Limb (tissue), 2 donors: ENCODE data around the gene TTLL13.
"Not testable (repeated sequence)": the region's sequence is repeated elsewhere in the genome, so short reads cannot be mapped to it uniquely, and the experiment has no call there.

Experiments used
- DNase-seq, 2 donors: peaks; one replicate each; pipeline ENCODE4 v3.0.0-alpha.2; 2016; ENCODE audit errors: extremely low spot score in 2 of 2

The TTLL13 gene

DNA sequence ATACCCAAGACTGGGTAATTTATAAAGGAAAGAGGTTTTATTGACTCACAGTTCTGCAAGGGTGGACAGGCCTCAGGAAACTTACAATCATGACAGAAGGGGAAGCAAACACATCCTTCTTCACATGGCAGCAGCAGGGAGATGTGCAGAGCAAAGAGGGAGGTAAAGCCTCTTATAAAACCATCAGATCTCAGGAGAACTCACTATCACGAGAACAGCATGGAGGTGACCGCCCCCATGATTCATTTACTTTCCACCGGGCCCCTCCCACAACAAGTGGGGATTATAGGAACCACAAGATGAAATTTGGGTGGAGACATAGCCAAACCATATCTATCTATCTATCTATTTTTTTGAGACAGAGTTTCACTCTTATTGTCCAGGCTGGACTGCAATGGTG, 10.0 kb upstream of the TTLL13 start:
- no peak for DNase-seq

DNA sequence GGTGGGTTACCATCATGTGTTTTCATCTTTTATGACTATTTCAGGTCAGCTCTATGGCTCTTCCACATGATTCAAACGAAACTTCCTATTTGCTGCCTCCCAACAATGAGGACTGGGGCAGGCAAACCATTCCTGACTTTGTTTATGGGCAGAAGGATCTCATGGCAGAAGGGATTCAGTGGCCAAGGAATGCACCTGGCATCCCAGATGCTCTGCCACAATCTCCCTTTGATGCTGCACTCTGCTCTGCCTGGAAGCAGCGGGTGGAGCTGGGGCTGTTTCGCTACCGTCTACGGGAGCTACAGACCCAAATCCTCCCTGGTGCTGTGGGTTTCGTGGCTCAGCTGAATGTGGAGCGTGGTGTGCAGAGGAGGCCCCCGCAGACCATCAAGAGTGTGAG, 8.5 kb upstream of the TTLL13 start:
- no peak for DNase-seq

DNA sequence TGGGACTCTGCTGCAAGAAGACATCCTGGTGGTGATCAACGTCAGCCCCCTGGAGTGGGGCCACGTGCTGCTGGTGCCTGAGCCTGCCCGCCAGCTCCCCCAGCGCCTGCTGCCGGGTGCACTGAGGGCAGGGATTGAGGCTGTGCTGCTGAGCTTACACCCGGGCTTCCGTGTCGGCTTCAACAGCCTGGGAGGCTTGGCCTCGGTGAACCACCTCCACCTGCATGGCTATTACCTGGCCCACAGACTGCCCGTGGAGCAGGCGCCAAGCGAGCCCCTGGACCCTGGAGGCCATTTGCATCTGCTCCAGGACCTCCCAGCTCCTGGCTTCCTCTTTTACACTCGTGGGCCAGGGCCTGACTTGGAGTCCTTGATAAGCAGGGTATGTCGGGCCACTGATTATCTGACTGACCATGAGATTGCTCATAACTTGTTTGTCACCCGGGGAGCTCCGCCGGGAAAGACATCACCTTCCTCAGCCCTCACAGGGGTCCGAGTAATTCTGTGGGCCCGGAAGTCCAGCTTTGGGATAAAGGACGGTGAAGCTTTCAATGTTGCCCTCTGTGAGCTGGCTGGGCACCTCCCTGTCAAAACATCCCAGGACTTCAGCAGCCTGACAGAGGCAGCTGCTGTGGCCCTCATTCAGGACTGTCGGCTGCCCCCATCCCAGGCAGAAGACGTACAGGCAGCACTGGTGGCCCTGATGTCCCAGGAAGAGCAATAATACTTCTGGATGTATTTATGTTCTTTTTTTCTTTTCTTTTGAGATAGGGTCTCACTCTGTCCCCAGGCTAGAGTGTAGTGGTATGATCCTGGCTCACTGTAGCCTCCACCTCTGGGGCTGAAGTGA, 7.8 kb upstream of the TTLL13 start:
- no peak for DNase-seq

DNA sequence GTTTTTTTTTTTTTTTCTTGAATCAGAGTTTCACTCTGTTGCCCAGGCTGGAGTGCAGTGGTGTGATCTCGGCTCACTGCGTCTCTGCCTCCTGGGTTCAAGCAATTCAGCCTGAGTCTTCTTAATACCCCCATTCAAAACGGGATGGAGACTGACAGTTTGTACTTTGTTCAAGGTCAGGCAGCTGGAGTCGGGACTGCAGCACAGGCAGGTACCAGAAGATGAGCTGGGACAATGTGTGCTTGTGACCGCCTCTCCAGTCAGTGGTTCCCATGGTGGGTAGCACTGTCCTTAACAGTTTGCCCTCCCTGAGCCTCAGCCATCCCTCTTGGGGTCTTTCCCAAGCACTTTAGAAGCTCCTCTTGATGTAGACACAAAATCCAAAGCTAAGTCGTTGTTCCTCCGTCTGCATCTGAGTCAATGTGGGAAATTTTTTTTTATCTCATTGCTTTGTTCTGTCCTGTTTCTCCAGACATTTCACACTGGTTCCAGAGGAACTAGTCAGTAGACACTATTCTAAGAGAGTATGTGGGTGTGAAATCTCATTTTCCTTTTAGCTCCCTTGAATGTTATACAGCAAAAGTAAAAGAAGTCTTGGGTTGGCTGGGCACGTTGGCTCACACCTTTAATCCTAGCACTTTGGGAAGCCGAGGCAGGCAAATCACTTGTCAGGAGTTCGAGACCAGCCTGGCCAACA, 5.3 kb upstream of the TTLL13 start:
- no peak for DNase-seq

DNA sequence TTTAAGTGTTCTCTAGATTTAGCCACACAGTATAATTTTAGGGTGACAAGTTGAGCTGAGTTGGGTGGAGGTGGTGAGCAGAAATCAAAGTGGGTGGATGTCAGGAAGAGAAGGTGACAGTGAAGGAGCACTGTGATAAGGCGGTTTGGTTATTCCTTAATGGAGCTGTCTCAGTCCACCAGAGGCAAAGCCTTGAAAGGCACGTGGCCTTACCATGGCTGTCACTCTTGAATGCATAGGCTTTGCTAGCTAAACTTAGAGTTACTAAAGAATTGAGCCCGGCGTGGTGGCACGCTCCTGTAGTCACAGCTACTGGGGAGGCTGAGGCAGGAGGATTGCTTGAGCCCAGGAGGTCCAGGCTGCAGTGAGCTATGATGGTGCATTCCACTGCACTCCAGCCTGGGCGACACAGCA, 560 bp upstream of the TTLL13 start:
- DNase-seq, result no peak

DNA sequence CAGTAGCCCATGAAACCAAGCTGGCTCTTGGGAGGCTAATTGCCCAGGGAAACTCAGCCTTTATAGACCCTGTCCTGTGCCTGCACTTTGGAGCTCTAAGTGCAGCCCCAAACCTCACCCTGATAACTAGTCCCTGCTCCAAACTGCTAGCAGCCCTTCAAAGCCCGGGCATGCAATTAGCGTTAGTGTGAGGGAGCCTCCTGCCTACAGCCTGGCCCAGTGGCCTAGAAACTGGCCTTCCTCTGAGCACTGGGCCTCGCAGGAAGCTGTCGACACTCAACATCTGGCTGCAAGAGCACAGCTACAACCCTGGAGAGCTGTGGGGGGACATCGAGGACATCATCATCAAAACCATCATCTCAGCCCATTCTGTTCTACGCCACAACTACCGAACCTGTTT, 8.4 kb downstream of the TTLL13 start:
- no peak for DNase-seq

DNA sequence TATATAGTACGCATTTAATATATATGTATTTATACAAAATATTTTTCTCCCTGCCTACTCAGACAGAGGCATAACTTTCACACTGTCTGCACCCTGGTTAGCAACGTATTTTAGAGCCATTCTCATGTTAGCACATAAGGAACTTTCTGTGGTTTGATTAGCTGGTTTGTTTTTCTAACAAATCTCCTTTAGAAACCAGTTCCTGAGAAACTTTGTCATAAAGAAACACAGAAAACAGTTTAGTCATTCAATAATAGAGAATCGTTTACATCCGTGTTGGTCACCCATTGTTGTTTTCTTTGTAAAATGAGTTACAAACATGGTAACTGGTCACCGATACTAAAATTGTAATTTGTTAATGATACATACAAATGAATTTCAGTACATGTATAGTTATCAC, 10.2 kb downstream of the TTLL13 start:
- no peak for DNase-seq

DNA sequence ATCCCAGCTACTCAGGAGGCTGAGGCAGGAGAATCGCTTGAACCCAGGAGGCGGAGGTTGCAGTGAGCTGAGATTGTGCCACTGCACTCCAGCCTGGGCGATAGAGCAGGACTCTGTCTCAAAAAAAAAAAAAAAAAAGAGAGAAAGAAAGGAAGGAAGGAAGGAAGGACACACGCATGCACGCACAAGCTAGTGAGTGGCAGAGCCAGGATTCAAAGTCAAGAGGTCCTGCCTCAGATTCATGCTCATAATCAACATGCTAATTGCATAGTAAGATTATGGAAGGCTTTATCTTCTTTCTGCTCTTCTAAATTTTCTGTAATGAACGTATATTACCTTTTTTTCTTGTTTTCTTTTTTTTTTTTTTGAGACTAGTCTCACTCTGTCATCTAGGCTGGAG, 11.4 kb downstream of the TTLL13 start:
- DNase-seq, result not testable (repeated sequence)

DNA sequence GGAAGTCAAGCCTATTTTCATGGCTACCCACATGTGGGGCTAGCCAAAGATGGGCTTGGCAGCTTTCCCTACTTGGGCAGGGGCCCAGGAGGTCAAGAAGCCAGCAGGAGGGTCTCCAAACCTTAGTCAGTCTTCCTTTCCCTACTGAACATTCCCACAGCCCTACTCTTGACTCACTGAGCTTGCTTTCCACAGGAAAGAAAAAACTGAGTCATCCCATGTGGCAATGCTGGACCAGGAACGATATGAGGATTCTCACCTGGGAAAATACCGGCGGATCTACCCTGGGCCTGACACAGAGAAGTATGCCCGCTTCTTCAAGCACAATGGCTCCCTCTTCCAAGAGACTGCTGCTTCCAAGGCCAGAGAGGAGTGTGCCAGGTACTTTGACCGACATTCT, 12.5 kb downstream of the TTLL13 start:
- no peak for DNase-seq

DNA sequence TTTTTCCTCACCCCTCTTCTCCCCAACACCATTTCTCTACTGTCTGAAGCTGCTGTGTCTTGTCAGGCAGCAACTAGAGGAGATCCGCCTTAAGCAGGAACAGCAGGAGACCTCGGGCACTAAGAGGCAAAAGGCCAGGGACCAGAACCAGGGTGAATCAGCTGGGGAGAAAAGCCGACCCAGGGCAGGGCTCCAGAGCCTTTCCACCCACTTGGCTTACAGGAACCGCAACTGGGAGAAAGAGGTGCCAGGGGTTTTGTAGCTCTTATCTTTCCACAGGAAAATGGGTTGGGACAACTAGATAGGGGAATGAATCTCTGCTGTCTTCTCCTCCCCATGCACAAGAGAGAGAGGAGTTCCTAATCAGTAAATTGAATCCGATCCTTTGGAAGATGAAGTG, 13.1 kb downstream of the TTLL13 start:
- DNase-seq, result no peak

DNA sequence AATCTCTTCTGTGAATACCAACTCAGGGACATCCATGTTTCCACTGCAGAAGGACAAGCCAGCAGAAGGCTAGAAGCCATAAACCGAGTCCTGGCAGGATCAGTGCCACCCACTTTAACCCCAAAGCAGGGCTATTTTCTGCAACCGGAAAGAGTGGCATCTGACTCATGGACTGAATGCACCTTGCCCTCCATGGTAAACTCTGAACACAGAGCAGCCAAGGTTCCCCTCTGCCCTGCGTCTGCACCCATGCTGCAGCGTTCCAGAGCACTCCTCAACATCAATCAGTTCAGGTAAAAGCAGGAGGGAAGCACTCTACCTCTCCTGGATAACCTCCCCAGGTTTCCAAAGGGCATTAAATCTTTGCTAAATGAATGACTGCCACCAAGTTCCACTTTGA, 15.3 kb downstream of the TTLL13 start:
- DNase-seq, result no peak

DNA sequence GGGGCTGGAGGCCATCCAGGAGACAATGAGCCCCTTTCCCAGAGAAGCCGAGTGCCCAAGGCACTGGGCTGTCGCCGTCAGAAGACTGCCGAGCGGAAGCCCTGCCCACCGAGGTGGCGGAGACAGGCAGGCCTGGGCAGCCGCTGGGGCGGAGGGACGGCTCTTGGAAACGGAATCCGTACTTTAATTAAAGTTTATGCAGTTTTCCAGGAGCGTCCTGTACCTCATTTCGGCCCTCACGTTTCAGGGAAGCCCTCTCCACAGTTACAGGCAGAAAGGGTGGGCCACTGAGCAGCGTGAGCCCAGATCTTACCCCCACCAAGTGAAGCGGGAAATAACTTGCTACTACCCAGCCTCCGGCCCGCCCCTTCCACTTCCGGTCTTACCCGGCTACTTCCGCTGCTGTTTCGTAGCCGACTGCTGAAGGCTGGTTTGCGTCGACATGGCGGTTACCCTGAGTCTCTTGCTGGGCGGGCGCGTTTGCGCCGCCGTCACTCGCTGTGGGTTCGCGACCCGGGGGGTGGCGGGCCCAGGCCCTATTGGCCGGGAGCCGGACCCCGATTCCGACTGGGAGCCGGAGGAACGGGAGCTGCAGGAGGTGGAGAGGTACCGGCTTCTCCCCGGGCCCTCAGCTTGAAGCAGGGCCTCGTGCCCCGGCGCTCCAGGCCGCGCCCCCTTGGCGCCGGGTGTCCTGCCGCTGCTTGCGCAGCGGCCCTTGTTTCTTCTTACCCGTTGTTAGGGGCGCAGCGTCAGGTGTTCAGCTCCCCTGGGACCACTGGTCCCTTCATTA, 16.1 kb downstream of the TTLL13 start, which contains the start of gene NGRN:
Gene NGRN (plus strand): TSS at position 402 of the 790 bp plus-strand sequence. CDS start 41 bp downstream, at position 443.
- DNase-seq, result peak; percentile 94 to 96

DNA sequence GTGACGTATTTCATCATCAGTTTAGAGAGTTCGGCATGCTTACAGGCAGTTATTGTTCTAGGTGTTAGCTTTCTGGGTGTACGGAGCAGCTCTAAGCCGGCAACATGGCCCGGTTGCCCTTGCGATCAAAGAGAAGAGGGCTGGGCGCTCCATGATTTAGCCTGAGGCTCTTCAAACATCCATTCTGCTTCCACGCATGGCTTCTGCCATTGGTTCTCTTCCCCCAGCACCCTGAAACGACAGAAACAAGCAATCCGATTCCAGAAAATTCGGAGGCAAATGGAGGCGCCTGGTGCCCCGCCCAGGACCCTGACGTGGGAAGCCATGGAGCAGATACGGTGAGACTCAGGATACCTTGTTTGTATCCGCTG, 16.7 kb downstream of the TTLL13 start:
- peak in 1 of 2 donors; percentile 6 for DNase-seq

DNA sequence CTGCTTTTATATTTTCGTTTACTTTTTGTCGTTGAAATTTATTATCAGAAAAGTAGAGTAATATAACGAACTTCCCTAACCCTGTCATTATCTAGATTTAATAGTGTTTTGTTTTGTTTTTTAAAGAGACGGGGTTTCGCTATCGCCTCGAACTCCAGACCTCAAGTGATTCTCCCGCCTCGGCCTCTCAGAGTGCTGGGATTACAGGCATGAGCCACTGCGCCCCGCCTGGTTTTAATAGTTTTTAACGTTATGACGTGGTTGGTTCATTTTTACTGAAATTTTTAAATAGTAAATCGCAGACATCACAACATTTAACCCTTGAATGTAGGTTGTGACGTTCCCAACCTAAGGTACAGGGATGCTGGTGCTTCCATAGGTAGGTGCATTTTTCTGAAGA, 17.1 kb downstream of the TTLL13 start:
- DNase-seq, result no peak

DNA sequence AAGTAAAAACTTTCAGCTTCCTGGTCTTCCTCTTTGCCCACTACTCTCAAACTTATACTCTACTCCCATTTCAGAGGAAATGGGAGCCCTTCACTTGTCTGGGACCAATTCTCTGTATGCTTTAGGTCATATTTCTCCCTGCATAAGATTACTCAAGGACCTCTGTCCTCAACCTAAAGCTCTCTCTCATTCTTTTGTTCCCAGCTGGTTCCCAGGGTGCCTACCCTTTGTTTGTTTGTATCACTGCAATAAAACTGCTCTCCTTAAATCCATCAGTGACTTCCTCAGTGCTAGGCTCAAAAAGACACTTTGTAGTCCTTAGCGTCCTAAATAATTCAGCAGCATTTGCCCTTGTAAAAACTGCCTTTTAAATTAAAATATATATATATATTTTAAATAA, 19.1 kb downstream of the TTLL13 start:
- no peak for DNase-seq

DNA sequence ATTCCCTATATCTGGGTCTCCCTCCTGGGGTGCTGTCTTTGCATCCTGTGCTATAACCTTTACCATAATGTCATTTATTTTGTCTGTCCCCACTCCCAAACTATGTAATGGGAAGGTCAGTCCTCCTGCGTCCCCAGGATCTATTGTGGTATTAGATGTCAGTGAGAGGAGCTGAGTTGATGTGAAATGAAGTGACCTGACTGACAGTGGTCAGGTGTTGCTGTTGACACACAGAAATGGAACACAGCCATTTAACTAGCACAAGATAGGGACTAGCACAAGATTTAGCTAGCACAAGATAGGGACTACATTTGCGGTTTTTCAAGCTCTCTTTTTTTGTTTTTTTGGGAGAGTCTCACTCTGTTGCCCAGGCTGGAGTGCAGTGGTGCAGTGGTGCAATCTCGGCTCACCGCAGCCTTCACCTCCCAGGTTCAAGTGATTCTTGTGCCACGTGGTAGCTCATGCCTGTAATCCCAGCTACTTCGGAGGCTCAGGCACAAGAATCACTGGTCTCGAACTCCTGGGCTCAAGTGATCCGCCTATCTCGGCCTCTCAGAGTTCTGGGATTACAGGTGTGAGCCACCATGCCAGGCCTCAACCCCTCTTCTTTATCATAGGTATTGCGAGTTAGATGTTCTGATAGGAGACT, 21.3 kb downstream of the TTLL13 start:
- DNase-seq, result no peak

DNA sequence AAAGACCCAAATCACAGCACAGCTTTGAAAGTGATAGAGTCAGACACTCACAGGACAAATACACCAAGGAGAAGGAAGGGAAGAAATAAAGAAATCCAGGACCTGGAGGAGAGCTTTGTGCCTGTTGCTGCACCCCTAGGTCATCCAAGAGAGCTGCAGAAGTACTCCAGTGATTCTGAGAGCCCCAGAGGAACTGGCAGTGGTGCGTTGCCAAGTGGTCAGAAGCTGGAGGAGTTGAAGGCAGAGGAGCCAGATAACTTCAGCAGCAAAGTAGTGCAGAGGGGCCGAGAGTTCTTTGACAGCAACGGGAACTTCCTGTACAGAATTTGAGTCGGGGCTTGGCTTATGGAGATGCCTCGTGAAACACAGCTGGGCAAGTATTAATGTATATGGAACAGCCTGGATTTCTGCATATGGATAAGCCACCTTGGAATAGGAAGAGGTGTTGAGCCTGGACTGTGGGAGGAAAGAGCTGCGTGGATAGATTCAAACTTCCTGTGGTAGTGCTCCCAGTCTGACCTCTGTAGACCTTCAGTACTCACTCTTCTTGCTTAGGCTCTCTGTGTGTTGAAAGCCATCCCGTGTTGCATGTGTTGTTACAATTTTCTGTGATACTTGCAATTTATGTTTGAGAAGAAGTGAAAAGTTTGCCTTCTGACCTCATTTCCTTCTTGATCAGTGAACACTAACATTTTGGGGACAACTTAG, 22.3 kb downstream of the TTLL13 start:
- DNase-seq, result no peak

DNA sequence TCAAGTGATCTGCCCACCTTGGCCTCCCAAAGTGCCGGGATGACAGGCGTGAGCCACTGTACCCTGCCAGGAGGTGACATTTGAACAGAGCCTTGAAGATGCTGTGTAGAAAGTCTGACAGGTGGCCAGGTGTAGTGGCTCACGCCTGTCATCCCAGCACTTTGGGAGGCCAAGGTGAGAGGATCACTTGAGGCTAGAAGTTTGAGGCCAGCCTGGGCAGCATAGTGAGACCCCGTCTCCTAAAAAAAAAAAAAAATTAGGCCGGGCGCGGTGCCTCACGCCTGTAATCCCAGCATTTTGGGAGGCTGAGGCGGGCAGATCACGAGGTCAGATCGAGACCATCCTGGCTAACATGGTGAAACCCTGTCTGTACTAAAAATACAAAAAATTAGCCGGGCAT, 29.1 kb downstream of the TTLL13 start:
- DNase-seq, result not testable (repeated sequence)

DNA sequence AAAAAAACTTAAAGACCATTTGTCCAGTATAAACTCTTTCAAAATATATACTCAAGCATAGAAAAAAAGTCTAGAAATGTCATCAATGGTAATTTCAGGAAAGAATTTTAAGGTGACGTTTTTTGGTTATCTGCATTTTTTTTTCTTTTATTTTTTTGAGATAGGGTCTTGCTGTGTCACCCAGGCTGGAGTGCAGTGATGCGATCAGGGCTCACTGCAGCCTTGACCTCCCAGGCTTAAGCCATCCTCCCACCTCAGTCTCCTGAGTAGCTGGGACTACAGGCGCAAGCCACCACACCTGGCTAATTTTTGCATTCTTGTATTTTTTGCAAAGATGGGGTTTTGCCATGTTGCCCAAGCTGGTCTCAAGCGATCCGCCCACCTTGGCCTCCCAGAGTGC, 31.4 kb downstream of the TTLL13 start:
- DNase-seq, result not testable (repeated sequence)

DNA sequence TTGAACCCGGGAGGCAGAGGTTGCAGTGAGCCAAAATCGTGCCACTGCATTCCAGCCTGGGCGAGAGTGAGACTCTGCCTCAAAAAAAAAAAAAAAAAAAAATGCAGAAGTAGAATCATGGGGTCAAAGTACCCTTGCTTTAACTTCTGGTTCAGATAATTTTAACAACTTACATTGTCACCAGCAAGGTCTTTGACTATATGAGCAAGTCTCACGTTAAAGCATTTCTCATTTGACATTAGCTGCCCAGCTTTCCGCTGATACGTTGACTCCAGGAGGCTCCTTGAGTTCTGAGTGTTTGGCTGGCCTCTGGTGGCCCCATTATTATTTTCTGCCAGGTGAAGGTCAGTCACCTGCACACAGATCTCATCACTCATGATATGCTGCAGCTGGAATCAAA, 32.3 kb downstream of the TTLL13 start:
- not testable (repeated sequence) for DNase-seq

DNA sequence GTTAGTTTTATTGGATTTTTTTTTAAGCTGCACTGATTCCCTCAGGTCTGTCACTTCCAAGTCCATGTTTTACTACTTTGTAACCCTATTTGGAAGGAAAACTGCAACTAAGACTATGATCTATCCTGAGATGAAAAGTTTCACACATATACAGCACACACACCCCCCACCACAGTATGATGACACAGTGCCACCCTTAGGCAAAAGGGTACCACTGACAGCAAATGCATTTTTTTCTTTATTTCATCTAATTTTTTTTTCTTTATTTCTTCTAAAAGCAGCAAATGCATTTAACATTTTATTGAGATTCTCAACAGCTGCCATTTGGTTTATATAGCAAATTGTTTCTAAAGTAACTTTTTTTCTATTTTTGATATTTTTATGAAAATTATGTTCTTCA, 37.3 kb downstream of the TTLL13 start:
- no peak for DNase-seq
